Tibial artery (tissue), 4 donors: Measurements from ENCODE around the gene RCAN2.

Experiments
- DNase-seq, 2 donors: peaks; one replicate each; pipeline ENCODE4 v3.0.0-alpha.2; 2019
- H3K27ac ChIP-seq, 2 donors: fragments of 200-600 bp; sonication (generic) in 1 of 2; 1 replicate in 1 of 2; 2 replicates in 1 of 2; pipeline ENCODE4 v1.5.1; 2018 to 2019; ENCODE audit warnings: mild to moderate bottlenecking in 1 of 2
- H3K27me3 ChIP-seq, 2 donors: fragments of 200-600 bp; sonication (generic) in 1 of 2; one replicate each; pipeline versions ENCODE4 v1.5.1 to v1.6.0; 2016 to 2019
- H3K36me3 ChIP-seq, 3 donors: fragments of 200-600 bp; sonication (generic) in 2 of 3; one replicate each; pipeline ENCODE4 v1.5.1; 2016 to 2019; ENCODE audit warnings: mild to moderate bottlenecking in 2 of 3
- H3K4me1 ChIP-seq, 4 donors: fragments of 200-600 bp; sonication (generic) in 2 of 4; 1 replicate in 3 of 4; 2 replicates in 1 of 4; pipeline ENCODE4 v1.5.1; 2016 to 2019
- H3K4me3 ChIP-seq, 2 donors: fragments of 200-600 bp; sonication (generic) in 1 of 2; 1 replicate in 1 of 2; 2 replicates in 1 of 2; pipeline ENCODE4 v1.5.1; 2018 to 2019; ENCODE audit warnings: mild to moderate bottlenecking in 2 of 2
- H3K9me3 ChIP-seq, 3 donors: fragments of 200-600 bp; sonication (generic) in 1 of 3; one replicate each; pipeline ENCODE4 v1.5.1; 2016 to 2019
- intact Hi-C: fragments of 100-400 bp; cut with DNase I; formaldehyde crosslinking; loops from one replicate; pipeline ENCODE4 v1.15.0; 2023; ENCODE audit warnings: low total_unique reads
- TF ChIP-seq, protein P1 (sequence below), 2 experiments: fragments of 200-600 bp in 1 of 2; fragments of 450-650 bp in 1 of 2; IDR thresholded peaks; one replicate each; pipeline ENCODE4 v1.5.1; 2017 to 2019; ENCODE audit warnings: antibody characterized with exemption in 2 of 2, mild to moderate bottlenecking in 1 of 2, moderate library complexity in 1 of 2

Gene RCAN2

DNA sequence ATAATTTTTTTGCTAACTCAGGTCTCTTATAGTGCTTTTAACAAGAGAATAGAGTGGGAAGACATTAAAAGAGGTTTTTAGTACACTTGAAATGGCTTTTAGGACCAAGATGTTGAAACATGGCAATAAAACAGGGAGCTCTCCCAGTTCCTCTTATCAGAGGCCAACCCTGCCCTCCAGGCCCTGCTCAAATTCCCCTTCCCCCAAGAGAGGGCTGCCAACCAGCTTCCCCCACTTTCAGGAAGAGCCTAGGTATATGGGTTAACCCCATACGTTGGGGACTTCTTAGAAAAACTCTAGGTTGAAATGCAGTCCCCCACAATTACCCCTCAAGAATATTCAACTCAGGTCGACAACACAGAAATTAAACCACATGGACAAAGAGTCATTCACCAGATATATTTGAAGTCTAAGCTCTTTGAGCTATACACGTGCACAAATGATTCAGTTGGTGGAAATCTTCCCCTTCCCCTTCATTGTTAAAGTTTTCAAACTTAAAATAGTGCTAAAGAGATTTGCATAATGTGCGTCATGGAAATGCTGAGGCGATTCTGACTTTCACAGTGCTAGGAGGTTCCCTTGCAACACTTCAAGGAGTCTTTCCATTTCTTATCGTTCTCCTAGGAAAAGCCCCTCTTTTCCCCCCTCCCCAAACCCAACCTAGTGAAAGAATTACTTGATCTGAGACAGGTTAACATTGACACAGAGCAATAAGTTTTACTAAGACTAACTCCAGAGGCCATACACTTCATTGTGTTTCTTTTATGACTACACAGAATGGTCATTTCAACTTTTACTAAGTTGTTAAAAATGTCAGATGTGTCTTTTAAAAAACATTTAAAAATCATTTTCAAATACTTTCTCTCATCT is 270.7 kb downstream of the RCAN2 start:
- H3K27ac ChIP-seq = peak overlapping the region; percentile 79 to 88
- TF ChIP-seq, protein P1, sequence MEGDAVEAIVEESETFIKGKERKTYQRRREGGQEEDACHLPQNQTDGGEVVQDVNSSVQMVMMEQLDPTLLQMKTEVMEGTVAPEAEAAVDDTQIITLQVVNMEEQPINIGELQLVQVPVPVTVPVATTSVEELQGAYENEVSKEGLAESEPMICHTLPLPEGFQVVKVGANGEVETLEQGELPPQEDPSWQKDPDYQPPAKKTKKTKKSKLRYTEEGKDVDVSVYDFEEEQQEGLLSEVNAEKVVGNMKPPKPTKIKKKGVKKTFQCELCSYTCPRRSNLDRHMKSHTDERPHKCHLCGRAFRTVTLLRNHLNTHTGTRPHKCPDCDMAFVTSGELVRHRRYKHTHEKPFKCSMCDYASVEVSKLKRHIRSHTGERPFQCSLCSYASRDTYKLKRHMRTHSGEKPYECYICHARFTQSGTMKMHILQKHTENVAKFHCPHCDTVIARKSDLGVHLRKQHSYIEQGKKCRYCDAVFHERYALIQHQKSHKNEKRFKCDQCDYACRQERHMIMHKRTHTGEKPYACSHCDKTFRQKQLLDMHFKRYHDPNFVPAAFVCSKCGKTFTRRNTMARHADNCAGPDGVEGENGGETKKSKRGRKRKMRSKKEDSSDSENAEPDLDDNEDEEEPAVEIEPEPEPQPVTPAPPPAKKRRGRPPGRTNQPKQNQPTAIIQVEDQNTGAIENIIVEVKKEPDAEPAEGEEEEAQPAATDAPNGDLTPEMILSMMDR (IDR thresholded peaks at IDR 0.05) = no peak
- no peak overlapping the region for H3K4me3 ChIP-seq
- peaks cover 0 to 11% (median 7%) of the 10 kb centered on the region in 3 donors for H3K36me3 ChIP-seq
- no peaks in the 10 kb centered on the region for H3K27me3 ChIP-seq
- H3K4me1 ChIP-seq = peaks cover 5 to 50% (median 21%) of the 10 kb centered on the region in 4 donors
- no peaks in the 10 kb centered on the region for H3K9me3 ChIP-seq
- intact Hi-C loops = no loop called here
- DNase-seq = no peak

DNA sequence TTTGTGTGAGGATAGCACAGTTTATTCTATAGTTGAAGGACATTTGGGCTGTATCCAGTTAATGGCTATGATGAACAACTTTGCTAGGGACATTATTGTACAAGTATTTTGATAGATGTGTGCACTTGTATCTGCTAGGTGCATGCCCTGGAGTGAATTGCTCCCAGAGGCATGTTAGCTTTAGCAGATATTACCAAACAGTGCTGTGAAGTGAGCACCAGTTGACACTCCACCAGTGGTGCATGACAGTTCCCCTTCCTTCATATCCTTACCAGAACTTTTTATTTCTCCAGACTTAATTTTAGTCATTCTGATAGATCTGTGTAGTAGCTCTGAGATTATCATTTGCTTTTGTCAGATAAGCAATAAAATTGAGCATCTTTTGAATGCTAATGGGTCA is 271.6 kb downstream of the RCAN2 start:
- peaks cover 5 to 50% (median 21%) of the 10 kb centered on the region in 4 donors for H3K4me1 ChIP-seq
- H3K4me3 ChIP-seq = no peak overlapping the region
- peak overlapping the region; percentile 79 to 88 for H3K27ac ChIP-seq
- H3K36me3 ChIP-seq = peaks cover 0 to 11% (median 7%) of the 10 kb centered on the region in 3 donors
- no peak for DNase-seq
- no peaks in the 10 kb centered on the region for H3K9me3 ChIP-seq
- intact Hi-C loops = loop anchor here (10.0 kb wide), 1 partner anchor 275 kb away; the partner anchor contains the start of gene RCAN2
- TF ChIP-seq, protein P1 (IDR thresholded peaks at IDR 0.05) = no peak
- no peaks in the 10 kb centered on the region for H3K27me3 ChIP-seq

DNA sequence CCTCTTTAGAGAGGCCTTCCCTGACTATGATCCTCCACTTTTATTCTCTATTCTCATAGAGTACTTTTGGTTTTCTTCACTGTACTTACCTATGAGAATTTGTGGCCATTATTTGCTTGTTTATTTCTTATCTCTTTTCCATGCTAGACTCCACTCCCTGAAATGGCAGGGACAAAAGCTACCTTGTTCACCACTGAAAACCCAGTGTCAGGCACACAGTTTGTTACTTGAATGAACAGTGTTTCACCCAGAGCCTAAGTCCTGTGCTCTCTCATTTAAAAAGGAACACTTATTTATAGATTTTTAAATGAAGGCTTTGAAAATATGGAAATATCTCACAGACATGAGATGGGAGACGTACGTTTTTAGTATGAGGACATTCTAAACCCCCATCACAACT is 272.8 kb downstream of the RCAN2 start:
- no peak overlapping the region for H3K4me3 ChIP-seq
- DNase-seq = no peak
- peaks cover 5 to 50% (median 21%) of the 10 kb centered on the region in 4 donors for H3K4me1 ChIP-seq
- peaks cover 0 to 11% (median 6%) of the 10 kb centered on the region in 3 donors for H3K36me3 ChIP-seq
- no peaks in the 10 kb centered on the region for H3K27me3 ChIP-seq
- TF ChIP-seq, protein P1 (IDR thresholded peaks at IDR 0.05) = no peak
- intact Hi-C loops = loop anchor here (10.0 kb wide), 1 partner anchor 276 kb away; the partner anchor contains the start of gene RCAN2
- no peaks in the 10 kb centered on the region for H3K9me3 ChIP-seq
- peak overlapping the region; percentile 79 to 88 for H3K27ac ChIP-seq

DNA sequence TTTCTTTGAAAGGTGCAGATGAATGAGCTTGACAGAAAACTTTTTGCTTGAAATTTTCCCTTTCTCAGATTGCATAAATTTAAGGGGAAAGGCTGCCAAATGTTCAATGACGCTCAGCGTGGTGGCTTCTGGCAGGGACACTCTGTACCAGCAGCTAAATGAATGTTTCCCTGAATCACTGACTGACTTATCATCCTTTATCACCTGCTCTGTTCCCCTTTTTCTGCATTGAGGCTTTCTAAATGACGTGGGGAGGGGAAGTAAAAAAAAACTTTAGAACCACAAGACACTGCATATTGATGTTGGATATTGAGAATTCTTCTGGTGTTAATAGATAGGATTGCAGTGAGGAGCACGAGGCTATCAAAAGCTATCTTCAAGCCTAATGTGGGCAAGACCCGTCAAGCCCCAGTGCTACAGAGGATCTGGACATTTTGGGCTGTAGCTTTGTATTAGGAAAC is 273.5 kb downstream of the RCAN2 start:
- Histone ChIP-seq H3K36me3 (peaks cover 0 to 4% (median 0%) of the 10 kb centered on the region in 3 donors), H3K27me3 (no peaks in the 10 kb centered on the region), H3K9me3 (no peaks in the 10 kb centered on the region), H3K4me1 (peaks cover 5 to 50% (median 21%) of the 10 kb centered on the region in 4 donors), H3K4me3 (no peak overlapping the region), H3K27ac (peak overlapping the region; percentile 79 to 89)
- intact Hi-C loops = loop anchor here (10.0 kb wide), 1 partner anchor 277 kb away; the partner anchor contains the start of gene RCAN2
- DNase-seq = peak; percentile 70 to 89
- TF ChIP-seq, protein P1 (IDR thresholded peaks at IDR 0.05) = no peak

DNA sequence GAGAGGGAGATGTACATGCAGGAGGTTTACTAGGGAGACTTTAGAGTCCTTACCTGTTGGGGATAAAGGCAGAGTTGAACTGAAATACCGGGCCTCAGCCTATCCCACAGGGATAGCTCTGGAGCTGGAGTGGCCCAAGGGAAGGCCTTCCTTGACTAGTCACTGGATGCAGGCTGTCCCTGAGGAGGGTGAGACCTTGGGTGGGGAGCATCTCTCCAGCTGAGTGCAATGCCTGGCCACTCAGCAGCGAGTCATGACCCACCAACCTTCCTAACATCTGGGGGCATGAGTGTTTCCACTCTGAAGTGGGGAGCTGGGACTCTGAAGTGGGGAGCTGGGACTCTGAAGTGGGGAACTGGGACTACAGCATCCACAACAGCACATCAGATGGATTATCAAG is 274.4 kb downstream of the RCAN2 start:
- H3K27ac ChIP-seq = peak overlapping the region; percentile 79 to 89
- DNase-seq = no peak
- intact Hi-C loops = loop anchor here (10.0 kb wide), 1 partner anchor 278 kb away; the partner anchor contains the start of gene RCAN2

More for the DNA sequence above, 274.4 kb downstream of the RCAN2 start:
- Histone ChIP-seq H3K36me3 (no peaks in the 10 kb centered on the region), H3K4me3 (no peak overlapping the region), H3K27me3 (no peaks in the 10 kb centered on the region), H3K9me3 (no peaks in the 10 kb centered on the region), H3K4me1 (peaks cover 5 to 50% (median 21%) of the 10 kb centered on the region in 4 donors)
- TF ChIP-seq, protein P1 (IDR thresholded peaks at IDR 0.05) = no peak
